SIG-M5 treated with dmso at 0.1 percent for 504 hours (cell line): ENCODE results near the gene DDA1.
"Not testable (repeated sequence)": the region's sequence is repeated elsewhere in the genome, so short reads cannot be mapped to it uniquely, and the experiment has no call there.

Experiments
- DNase-seq: peaks from one replicate; lab custom pipeline; 2025; ENCODE audit not compliant: unreplicated experiment; lab: John Stamatoyannopoulos, UW

DDA1 gene

DNA sequence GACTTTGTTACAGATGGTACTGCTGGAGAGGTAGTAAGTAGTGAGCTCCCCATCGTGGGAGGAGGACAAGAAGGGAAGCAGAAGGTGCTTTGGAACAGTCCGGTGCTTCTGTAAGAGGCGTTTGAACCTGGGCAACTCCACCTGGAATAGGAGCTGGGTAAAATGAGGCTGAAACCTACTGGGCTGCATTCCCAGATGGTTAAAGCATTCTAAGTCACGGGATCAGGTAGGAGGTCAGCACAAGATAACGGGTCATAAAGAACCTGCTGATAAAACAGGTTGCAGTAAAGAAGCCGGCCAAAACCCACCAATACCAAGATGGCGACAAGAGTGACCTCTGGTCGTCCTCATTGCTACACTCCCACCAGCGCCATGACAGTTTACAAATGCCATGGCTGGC lies 22.6 kb upstream of the DDA1 start:
- DNase-seq, result no peak

DNA sequence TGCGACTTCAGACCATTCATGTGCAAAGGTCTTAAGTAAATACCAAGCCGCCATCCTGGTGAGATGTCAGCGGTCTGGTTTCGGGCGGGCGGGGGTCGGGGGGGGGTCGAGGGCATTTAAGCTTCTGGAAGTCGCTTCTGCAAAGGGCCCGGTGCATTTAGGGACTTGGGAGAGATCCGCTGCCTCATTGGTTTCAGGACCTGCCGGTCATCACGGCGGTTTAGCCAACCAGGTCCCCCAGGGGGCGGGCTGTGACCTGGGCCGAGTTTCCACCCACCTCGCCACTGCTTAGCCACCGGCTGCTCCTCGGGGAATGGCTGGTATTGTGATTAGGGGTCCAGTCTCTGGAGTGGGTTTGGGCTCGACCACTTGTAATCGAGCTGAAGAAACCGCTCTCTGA lies 19.9 kb upstream of the DDA1 start:
- DNase-seq, result peak; percentile 38

GRCh38 chr19:17292301-17293074 lies 16.9 kb upstream of the DDA1 start:
- peak; percentile 88 for DNase-seq

- DNase-seq, result no peak
Observed at GRCh38 chr19:17293605-17294004, 15.8 kb upstream of the DDA1 start.

GRCh38 chr19:17294051-17294891 lies 15.1 kb upstream of the DDA1 start:
- no peak for DNase-seq

DNA sequence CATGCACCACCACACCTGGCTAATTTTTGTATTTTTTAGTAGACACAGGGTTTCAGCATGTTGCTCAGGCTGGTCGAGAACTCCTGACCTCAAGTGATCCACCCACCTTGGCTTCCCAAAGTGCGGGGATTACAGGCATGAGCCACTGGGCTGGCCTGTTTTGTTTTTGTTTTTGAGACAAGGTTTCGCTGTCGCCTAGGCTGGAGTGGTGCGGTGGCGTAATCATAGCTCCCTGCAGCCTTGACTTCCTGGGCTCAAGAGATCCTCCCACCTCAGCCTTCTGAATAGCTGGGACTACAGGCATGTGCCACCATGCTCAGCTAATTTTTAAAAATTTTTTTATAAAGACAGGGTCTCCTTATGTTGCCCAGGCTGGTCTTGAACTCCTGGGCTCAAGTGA lies 13.8 kb upstream of the DDA1 start:
- DNase-seq, result not testable (repeated sequence)

DNA sequence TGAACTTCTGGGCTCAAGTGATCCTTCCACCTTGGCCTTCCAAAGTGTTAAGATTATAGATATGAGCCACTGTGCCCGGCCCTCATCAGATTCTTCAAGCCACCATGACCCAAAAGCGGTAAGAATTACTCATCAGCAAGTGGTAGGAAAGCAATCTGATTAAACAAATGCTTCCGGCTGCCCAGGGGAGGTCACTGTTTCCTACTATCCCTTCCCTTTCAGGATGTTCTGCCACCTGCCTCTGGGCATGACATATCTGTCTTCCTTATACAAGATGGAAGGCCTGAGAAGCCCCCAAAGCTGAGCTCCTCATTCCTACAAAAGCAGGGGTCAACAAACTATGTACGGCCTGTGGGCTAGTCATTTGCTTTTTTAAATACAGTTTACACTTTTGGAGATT lies 13.1 kb upstream of the DDA1 start:
- no peak for DNase-seq

DNA sequence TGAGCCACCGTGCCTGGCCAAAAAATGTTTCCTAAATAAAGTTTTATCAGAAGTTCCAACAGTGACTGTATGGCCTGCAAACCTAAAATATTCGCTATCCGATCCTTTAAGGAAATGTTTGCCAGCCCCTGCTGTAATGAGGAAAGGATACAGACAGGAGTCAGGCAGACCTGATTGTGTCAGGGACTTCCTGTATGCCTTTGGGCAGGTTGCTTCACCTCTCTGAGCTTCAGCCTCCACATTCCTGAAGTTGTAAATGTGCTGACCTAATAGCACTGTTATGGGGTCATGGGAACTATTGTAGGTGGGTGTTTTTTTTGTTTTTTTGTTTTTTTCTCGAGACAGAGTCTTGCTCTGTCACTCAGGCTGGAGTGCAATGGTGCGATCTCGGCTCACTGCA lies 12.4 kb upstream of the DDA1 start:
- DNase-seq, result no peak

DNA sequence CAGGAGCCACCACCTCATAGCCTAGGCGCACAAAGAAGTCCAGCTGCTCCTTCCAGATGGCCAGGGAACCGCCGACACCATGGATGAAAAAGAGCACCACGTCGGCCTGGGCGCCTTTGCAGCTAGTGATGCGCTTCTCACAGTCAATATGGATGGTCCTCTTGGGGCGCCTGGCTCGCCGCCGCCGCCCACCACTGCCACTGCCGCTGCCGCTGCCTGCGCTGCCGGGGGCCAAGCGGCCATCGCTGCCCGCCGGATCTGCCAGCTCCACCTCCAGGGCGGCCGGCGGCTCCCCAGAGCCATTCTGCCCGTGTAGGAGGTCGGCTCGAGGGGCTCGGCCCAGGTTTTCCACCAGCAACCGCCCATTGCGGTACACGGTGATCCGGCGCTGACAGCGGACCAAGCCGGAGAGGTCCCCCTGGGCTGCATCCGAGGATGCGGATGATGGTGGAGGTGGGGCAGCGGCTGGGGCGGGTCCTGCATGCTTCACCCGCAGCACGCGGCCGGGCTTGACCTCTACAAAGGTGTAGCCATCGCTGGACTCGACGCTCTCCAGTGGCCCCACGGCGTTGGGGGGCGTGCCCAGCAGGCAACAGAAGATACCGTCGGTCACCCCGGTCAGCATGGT lies 8.3 kb upstream of the DDA1 start:
- no peak for DNase-seq

DNA sequence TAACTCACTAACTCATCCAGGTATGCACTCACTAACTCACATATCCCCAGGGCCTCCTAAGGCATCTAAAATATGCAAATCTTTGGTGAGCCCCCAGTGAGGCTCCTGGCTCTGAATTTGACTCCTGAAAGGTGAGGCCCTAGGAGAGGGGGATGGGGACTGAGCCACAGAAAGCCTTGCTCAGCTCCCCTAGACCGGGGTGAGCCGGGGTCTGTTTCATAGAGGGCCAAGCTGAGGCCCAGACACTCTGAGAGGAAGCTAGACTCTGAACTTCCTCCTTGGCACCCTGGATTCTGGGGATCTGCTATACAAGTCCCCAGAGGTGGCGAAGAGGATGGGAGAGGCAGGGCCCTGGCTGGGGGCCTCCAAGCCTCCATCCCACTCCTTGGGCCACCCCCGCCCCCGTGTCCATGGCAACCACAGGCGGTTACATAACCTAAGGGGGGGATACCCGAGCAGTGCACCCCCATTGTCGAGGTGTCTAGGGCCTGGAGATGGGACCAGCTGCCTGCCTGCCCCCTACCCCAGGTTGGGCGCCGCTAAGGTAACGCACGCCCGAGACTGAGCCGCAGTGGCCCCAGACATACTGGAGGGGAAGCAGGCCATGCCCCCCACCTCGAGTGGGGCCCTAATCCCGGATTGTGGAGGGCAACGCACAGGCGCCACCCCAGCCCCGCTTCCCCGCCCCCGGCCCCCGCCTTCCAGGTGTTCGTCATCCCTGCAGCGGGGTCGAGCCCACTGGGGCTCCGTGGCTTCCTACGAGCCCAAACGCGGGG lies 6.8 kb upstream of the DDA1 start:
- peak; percentile 43 for DNase-seq

DNA sequence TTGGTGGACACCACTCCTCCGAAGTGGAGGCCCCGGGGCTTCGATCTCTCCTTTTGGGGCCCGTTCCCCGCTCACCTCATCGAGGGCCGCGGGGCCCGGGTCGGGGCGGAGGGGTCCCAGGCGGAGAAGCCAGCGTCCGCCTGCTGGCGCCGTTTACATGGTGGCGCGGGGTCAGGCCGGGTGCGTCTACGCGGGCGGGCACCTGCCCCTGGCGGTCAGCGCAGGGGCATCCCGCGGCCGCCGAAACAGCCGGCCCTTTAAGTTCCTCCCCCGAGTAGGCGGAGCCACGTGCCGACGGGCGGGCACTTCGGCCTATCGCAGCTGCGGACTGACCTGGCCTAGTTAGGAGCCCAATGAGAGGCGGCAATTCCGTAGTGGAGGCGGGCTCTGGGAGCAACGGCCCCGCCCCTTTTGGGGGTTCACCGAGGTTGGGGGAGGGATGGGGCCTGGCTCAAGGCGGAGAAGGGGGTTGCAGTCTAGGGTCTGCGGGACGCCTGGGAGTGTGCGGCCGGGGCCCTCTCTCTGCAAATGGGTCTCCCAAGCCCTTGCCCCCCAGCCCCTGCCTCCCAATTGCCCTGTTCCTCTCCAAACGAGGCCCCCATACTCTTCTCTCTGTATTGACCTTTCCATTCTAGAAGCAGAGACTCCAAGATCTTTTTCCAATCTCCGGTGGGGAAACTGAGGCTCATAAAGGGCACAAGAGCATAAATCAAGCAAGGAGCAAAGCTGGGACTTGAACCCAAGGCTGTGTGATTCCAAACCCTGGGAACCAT lies 6.0 kb upstream of the DDA1 start, which contains the start of gene ABHD8:
Gene ABHD8 (minus strand): TSS at position 259 of the 773 bp plus-strand sequence. CDS start 1,809 bp downstream, outside the sequence.
- peak; percentile 72 for DNase-seq

- no peak for DNase-seq
Observed at GRCh38 chr19:17303940-17304267, 5.5 kb upstream of the DDA1 start.

DNA sequence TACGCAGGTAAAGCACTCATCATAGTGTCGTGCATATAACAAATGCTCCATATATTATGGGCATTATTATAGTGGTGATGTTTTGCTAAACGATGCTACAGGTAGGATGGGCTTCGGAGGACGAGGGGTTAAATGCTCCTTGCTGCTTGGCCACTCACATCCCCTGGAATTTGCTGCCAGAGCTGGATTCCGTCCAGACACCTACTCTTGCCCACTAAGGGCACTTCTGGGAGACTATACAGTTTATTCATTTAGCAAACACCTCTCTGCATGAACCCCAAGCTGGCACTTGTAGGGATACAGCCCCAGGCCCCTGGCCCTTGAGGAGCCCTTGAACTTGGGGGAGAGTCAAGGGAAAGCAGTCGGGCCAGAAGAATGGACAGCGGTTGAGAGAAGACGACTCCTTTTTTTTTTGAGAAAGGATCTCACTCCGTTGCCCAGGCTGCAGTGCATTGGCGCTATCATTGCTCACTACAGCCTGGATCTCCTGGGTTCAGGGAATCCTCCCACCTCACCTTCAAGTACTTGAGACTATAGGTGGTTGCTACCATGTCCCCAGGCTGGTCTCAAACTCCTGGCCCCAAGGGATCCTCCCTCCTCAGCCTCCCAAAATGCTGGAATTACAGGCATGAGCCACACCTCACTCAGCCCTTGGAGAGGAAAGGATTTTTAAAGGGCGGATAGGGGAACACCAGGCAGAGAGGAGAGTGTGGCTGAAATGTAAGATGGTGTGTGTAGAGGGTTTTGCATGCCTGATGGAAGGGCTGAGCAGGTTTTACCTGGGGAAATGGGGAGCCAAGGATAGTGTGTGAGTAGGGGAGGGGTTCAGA lies 4.8 kb upstream of the DDA1 start:
- DNase-seq, result no peak

- no peak for DNase-seq
Observed at GRCh38 chr19:17305216-17305516, 4.2 kb upstream of the DDA1 start.

GRCh38 chr19:17305517-17306284 lies 3.7 kb upstream of the DDA1 start, which contains the start of gene MRPL34:
Gene MRPL34 (plus strand): TSS chr19:17305872. CDS start chr19:17305893, 21 bp downstream.
- DNase-seq, result peak; percentile 98

DNA sequence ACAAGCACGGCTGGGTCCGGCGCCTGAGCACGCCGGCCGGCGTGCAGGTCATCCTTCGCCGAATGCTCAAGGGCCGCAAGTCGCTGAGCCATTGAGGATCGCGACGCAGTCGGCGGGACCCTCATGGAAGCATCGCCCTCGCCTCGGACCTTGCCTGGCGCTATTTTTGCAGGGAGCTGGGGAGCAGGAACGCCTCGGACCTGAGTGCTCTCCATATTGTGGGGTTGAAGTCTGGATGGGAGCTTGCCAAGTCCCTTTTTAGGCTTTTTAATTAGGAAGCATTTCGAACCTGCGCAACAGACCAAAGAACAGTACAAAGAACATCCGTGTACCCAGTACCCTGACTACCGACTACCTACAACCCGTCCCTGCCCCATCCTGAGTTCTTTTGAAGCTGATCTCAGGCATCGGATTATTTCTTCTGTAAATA lies 3.1 kb upstream of the DDA1 start:
- DNase-seq, result no peak

- DNase-seq, result no peak
Observed at GRCh38 chr19:17307876-17308377, 1.4 kb upstream of the DDA1 start.

DNA sequence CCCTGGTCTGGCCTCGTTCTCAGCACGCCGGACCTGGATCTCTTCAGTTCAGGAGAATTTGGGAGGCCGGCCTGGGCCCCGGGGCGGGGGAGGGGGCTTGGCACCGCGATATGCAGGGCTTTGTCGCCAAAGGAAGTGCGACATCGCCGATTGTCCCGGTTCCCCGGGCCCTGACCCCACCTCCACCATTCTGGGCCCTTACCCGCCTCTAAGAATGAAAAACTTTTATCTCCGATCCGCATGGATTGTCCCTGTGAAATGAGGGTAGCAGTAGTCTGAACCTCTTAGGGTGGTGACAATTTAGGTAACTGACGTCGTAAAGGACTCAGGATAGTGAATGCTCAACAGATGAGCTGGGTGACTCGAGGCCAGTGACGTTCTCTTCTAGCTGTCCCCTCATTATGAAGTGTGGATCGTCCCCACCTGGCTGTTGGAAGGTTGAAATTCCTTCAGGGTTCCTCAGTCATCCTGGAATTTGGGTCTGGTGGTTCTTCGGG lies 650 bp downstream of the DDA1 start:
- DNase-seq, result no peak
